ENCODE measurements around the gene SNED1.

- TF ChIP-seq, protein P1, sequence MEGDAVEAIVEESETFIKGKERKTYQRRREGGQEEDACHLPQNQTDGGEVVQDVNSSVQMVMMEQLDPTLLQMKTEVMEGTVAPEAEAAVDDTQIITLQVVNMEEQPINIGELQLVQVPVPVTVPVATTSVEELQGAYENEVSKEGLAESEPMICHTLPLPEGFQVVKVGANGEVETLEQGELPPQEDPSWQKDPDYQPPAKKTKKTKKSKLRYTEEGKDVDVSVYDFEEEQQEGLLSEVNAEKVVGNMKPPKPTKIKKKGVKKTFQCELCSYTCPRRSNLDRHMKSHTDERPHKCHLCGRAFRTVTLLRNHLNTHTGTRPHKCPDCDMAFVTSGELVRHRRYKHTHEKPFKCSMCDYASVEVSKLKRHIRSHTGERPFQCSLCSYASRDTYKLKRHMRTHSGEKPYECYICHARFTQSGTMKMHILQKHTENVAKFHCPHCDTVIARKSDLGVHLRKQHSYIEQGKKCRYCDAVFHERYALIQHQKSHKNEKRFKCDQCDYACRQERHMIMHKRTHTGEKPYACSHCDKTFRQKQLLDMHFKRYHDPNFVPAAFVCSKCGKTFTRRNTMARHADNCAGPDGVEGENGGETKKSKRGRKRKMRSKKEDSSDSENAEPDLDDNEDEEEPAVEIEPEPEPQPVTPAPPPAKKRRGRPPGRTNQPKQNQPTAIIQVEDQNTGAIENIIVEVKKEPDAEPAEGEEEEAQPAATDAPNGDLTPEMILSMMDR (IDR thresholded peaks at IDR 0.05; ENCODE audit: low read length), result no peak
- TF ChIP-seq EZH2 (optimal IDR thresholded peaks at IDR 0.05; ENCODE audit: low read depth, low read length) (no peak), EZH2phosphoT487 (IDR thresholded peaks at IDR 0.05; ENCODE audit: low read length) (no peak)
Observed at GRCh38 chr2:241003369-241003768, 5.0 kb downstream of the SNED1 start.
